K562 (cell line): ENCODE results near the gene LOXL3. TPM values are rescaled to one million over a fixed set of nuclear protein-coding genes. Genes with fewer than 3 reads are reported as not detected.

Source experiments
- CBX2 ChIP-seq: fragments of 200-600 bp; sonication (generic); IDR thresholded peaks from one replicate; pipeline ENCODE4 v1.6.1; 2012; ENCODE audit warnings: mild to moderate bottlenecking, low read length, inconsistent platforms; ENCODE audit not compliant: insufficient read depth, poor library complexity, severe bottlenecking
- CBX5 ChIP-seq: IDR thresholded peaks from 2 replicates; pipeline ENCODE4 v1.6.1; 2014; ENCODE audit warnings: low read depth, borderline replicate concordance
- DDX20 ChIP-seq: fragments of 450-650 bp; IDR thresholded peaks from 2 replicates; pipeline ENCODE4 v1.6.1; 2016; ENCODE audit warnings: missing genetic modification characterization, low read depth, mild to moderate bottlenecking, missing compliant biosample characterization, moderate library complexity
- HDAC2 ChIP-seq: fragments of 450-650 bp; IDR thresholded peaks from 2 replicates; pipeline ENCODE4 v1.6.1; 2016; ENCODE audit warnings: mild to moderate bottlenecking
- HDAC3 ChIP-seq: fragments of 450-650 bp; IDR thresholded peaks from 2 replicates; pipeline ENCODE4 v1.6.1; 2018; ENCODE audit warnings: borderline replicate concordance, mild to moderate bottlenecking, moderate library complexity; ENCODE audit not compliant: partially characterized antibody
- JUND ChIP-seq, 2 experiments: IDR thresholded peaks; 2 replicates in 1 of 2; 3 replicates in 1 of 2; pipeline ENCODE4 v1.6.1; 2011; ENCODE audit warnings: borderline replicate concordance in 2 of 2, low read depth in 2 of 2, low read length in 2 of 2, improper control_type of control experiment in 1 of 2, missing biosample characterization in 1 of 2, missing genetic modification characterization in 1 of 2, missing genetic modification reagents in 1 of 2
- KAT2B ChIP-seq: IDR thresholded peaks from one replicate; pipeline ENCODE4 v1.6.1; 2012; ENCODE audit warnings: low read depth, mild to moderate bottlenecking, control low read depth, inconsistent platforms, low read length, moderate library complexity
- KLF1 ChIP-seq: fragments of 450-650 bp; IDR thresholded peaks from 2 replicates; pipeline ENCODE4 v1.6.1; 2016; ENCODE audit warnings: missing genetic modification characterization, missing compliant biosample characterization
- NFIX ChIP-seq: fragments of 250-450 bp; sonication (Bioruptor Pico); IDR thresholded peaks from 2 replicates; pipeline ENCODE4 v1.4.0; 2020; ENCODE audit warnings: low read depth, mild to moderate bottlenecking, moderate library complexity
- POLR2H ChIP-seq: IDR thresholded peaks from 2 replicates; pipeline ENCODE4 v1.6.1; 2016; ENCODE audit warnings: missing genetic modification characterization, low read depth, mild to moderate bottlenecking, control low read depth, missing compliant biosample characterization, moderate library complexity
- PPARD ChIP-seq: fragments of 250-450 bp; sonication (Bioruptor Pico); IDR thresholded peaks from 2 replicates; pipeline ENCODE4 v1.8.0; 2022; ENCODE audit warnings: inconsistent platforms, mild to moderate bottlenecking, moderate library complexity
- SIN3B ChIP-seq: fragments of 450-650 bp; IDR thresholded peaks from 2 replicates; pipeline ENCODE4 v1.6.1; 2017; ENCODE audit warnings: low read depth, mild to moderate bottlenecking, moderate library complexity
- SNIP1 ChIP-seq: fragments of 450-650 bp; IDR thresholded peaks from 2 replicates; pipeline ENCODE4 v1.7.1; 2017; ENCODE audit warnings: low read depth, mild to moderate bottlenecking
- SPI1 ChIP-seq: IDR thresholded peaks from 2 replicates; pipeline ENCODE4 v1.6.1; 2011; ENCODE audit warnings: low read depth, low read length, control low read depth, borderline replicate concordance
- TAL1 ChIP-seq: fragments of 450-650 bp; IDR thresholded peaks from 2 replicates; pipeline ENCODE4 v1.6.1; 2016; ENCODE audit warnings: mild to moderate bottlenecking
- TEAD1 ChIP-seq, 2 experiments: fragments of 450-650 bp in 1 of 2; sonication (generic) in 1 of 2; formaldehyde crosslinking; IDR thresholded peaks; 2 replicates each; pipeline versions ENCODE4 v1.4.0 to v1.8.0; 2020 to 2022; ENCODE audit warnings: mild to moderate bottlenecking in 2 of 2, missing genetic modification reagents in 1 of 2
- ZBTB12 ChIP-seq: fragments of 250-450 bp; sonication (Bioruptor Pico); IDR thresholded peaks from 2 replicates; pipeline ENCODE4 v1.4.0; 2020
- ZBTB5 ChIP-seq: fragments of 450-650 bp; IDR thresholded peaks from 2 replicates; pipeline ENCODE4 v1.6.1; 2017; ENCODE audit warnings: antibody characterized with exemption
- ZNF23 ChIP-seq: fragments of 250-450 bp; sonication (Bioruptor Pico); IDR thresholded peaks from 2 replicates; pipeline ENCODE4 v1.4.0; 2020; ENCODE audit warnings: mild to moderate bottlenecking
- polyA plus RNA-seq, 8 experiments: library from polyadenylated mRNA; depleted of rRNA in 4 of 8; stranded (reverse) in 5 of 8; unstranded in 3 of 8; fragments of >200 nt; fragmentation: Nextera tagmentation in 2 of 8; fragmentation: Illumina TruSeq in 1 of 8; extraction: Ambion mirVana in 2 of 8; extraction: Trizol in 1 of 8; gene quantifications; 2 replicates each; pipeline versions ENCODE4 v1.2.1 to v1.2.3, GENCODE V29; 2011 to 2014; ENCODE audit warnings: inconsistent platforms in 1 of 8, missing spikeins in 1 of 8
- total RNA-seq, 7 experiments: library from RNA; depleted of rRNA in 6 of 7; stranded (reverse); fragments of >200 nt in 6 of 7; fragmentation: Illumina TruSeq in 2 of 7; extraction: Trizol in 2 of 7; gene quantifications; 2 replicates each; pipeline versions ENCODE4 v1.2.1 to v1.2.3, GENCODE V29; 2011 to 2021; ENCODE audit warnings: low replicate concordance in 1 of 7
- TF ChIP-seq, protein P1 (sequence below), 2 experiments: IDR thresholded peaks; 2 replicates each; pipeline ENCODE4 v1.6.1; 2011; ENCODE audit warnings: borderline replicate concordance in 1 of 2, control low read depth in 1 of 2, low read depth in 1 of 2, low read length in 1 of 2, mild to moderate bottlenecking in 1 of 2, mixed read lengths in 1 of 2, moderate library complexity in 1 of 2; ENCODE audit not compliant: insufficient read depth in 1 of 2, insufficient read length in 1 of 2, poor library complexity in 1 of 2, severe bottlenecking in 1 of 2; ENCODE audit errors: extremely low read depth in 1 of 2
- TF ChIP-seq, protein P2 (sequence below): fragments of 250-450 bp; sonication (Bioruptor Pico); IDR thresholded peaks from 2 replicates; pipeline ENCODE4 v1.8.0; 2022; ENCODE audit warnings: moderate library complexity, mild to moderate bottlenecking, inconsistent platforms

Gene LOXL3
- total and polyA plus RNA-seq, 9 of the 15 experiments (the other 6 are each of a cell fraction or from before 2014, with no cell fraction given): 0.22 to 0.99 (median 0.31) TPM

DNA sequence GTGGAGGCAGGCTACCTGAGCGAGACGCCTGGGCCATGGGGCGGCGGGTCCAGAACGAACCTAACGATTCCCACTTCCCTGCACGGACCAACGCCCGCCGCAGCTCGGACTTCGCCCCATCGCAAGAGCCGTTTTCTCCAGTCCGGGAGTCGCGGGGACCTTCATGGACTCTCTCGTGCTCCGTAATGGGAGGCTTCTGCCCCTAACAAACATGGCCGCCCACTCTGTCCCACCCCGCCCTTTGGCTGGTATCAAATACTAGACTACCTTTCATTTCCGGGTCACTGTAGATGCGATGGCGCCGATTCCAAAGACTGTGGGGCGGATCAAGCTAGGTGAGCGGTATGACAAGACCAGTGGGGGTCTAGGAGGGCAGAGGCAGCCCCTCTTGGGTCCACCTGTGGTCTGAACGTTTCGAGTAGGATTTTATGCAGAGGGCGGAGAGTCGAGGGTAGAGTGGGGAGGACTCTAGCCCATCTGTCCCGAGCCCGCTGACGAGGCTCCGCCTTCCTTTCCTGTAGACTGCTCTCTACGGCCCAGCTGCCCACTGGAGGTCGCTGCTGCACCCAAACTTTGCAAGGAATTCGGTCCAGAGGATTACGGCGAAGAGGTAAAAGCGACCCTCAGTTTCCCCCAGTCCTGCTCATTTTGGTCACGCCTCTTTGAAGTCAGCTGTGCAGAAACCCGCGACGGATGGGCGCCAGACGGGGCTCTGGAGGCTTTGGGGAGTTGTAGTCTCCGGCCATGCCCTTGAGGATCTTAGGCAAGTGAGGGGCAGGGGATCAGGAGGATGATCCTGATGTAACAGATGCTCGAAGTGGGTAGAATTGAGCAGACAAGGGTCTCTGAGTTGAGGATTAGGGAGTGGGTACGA is 70.7 kb downstream of the LOXL3 start, which contains the start of the genes CCDC142 and TTC31 (continued):
- peak; percentile 12; the same call in 1 of the 2 replicates for TF ChIP-seq POLR2H (tag)
- TF ChIP-seq PPARD (CRISPR knock-in tag): no peak
- no peak for TF ChIP-seq NFIX (CRISPR knock-in tag)
- no peak for TF ChIP-seq KAT2B
- TF ChIP-seq JUND (IDR thresholded peaks at IDR 0.05; ENCODE audit: borderline replicate concordance, low read depth, low read length): peak; percentile 59; the same call in 1 of the 2 replicates
- TF ChIP-seq JUND (tag; IDR thresholded peaks at IDR 0.05; ENCODE audit: borderline replicate concordance, low read depth, low read length): peak; percentile 14; the same call in 2 of the 3 replicates
- no peak for TF ChIP-seq CBX2
- TF ChIP-seq ZBTB12 (CRISPR knock-in tag): 0 out of 2 replicates have a peak, but pooled peaks have one; percentile 3
- no peak for TF ChIP-seq KLF1 (tag)
- no peak for TF ChIP-seq TAL1
- no peak for TF ChIP-seq ZNF23 (CRISPR knock-in tag)
- TF ChIP-seq CBX5: no peak
- no peak for TF ChIP-seq DDX20 (tag)
- TF ChIP-seq TEAD1 (CRISPR knock-in tag; IDR thresholded peaks at IDR 0.05): peak; percentile 27 to 58; a peak in 1 of 4 replicates
- 0 out of 2 replicates have a peak, but pooled peaks have one; percentile 24 for TF ChIP-seq SPI1
- TF ChIP-seq SNIP1: no peak
- TF ChIP-seq HDAC3: no peak
- TF ChIP-seq, protein P1, sequence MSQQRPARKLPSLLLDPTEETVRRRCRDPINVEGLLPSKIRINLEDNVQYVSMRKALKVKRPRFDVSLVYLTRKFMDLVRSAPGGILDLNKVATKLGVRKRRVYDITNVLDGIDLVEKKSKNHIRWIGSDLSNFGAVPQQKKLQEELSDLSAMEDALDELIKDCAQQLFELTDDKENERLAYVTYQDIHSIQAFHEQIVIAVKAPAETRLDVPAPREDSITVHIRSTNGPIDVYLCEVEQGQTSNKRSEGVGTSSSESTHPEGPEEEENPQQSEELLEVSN (IDR thresholded peaks at IDR 0.05; ENCODE audit: borderline replicate concordance in 1 of 2, extremely low read depth in 1 of 2, insufficient read depth in 1 of 2, insufficient read length in 1 of 2, low read depth in 1 of 2, low read length in 1 of 2, poor library complexity in 1 of 2, severe bottlenecking in 1 of 2): peak in 1 of 2 experiments; percentile 49
- no peak for TF ChIP-seq ZBTB5
- TF ChIP-seq HDAC2: peak; percentile 80
- TF ChIP-seq SIN3B: peak; percentile 97
- TF ChIP-seq, protein P2, sequence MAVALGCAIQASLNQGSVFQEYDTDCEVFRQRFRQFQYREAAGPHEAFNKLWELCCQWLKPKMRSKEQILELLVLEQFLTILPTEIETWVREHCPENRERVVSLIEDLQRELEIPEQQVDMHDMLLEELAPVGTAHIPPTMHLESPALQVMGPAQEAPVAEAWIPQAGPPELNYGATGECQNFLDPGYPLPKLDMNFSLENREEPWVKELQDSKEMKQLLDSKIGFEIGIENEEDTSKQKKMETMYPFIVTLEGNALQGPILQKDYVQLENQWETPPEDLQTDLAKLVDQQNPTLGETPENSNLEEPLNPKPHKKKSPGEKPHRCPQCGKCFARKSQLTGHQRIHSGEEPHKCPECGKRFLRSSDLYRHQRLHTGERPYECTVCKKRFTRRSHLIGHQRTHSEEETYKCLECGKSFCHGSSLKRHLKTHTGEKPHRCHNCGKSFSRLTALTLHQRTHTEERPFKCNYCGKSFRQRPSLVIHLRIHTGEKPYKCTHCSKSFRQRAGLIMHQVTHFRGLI: no peak
